NCI-H774 (cell line): ENCODE results near the gene PRRC2B.

ENCODE experiments used
- DNase-seq: peaks from one replicate; lab custom pipeline; 2025; lab: John Stamatoyannopoulos, UW

The PRRC2B gene

GRCh38 chr9:131409458-131409992 is 15.6 kb downstream of the PRRC2B start:
- DNase-seq: no peak

- no peak for DNase-seq
Observed at GRCh38 chr9:131410044-131410491, 16.2 kb downstream of the PRRC2B start.

GRCh38 chr9:131411719-131412681 is 18.1 kb downstream of the PRRC2B start:
- no peak for DNase-seq

- DNase-seq: no peak
Observed at GRCh38 chr9:131416509-131416908, 22.6 kb downstream of the PRRC2B start.

GRCh38 chr9:131417264-131418142 is 23.6 kb downstream of the PRRC2B start:
- DNase-seq: no peak

- peak; percentile 74 for DNase-seq
Observed at GRCh38 chr9:131418143-131419025, 24.5 kb downstream of the PRRC2B start.

- no peak for DNase-seq
Observed at GRCh38 chr9:131419026-131419614, 25.2 kb downstream of the PRRC2B start.

GRCh38 chr9:131419716-131420115 is 25.8 kb downstream of the PRRC2B start:
- DNase-seq: no peak

- DNase-seq: no peak
Observed at GRCh38 chr9:131420980-131421624, 27.2 kb downstream of the PRRC2B start.

- no peak for DNase-seq
Observed at GRCh38 chr9:131421691-131422090, 27.8 kb downstream of the PRRC2B start.

- DNase-seq: no peak
Observed at GRCh38 chr9:131422241-131422792, 28.4 kb downstream of the PRRC2B start.

- DNase-seq: peak; percentile 30
Observed at GRCh38 chr9:131423171-131423581, 29.3 kb downstream of the PRRC2B start.

GRCh38 chr9:131426545-131426944 is 32.7 kb downstream of the PRRC2B start:
- DNase-seq: no peak

- DNase-seq: no peak
Observed at GRCh38 chr9:131429121-131430012, 35.5 kb downstream of the PRRC2B start.

- no peak for DNase-seq
Observed at GRCh38 chr9:131432050-131432449, 38.2 kb downstream of the PRRC2B start.

- DNase-seq: no peak
Observed at GRCh38 chr9:131432597-131433301, 38.9 kb downstream of the PRRC2B start.

GRCh38 chr9:131433302-131433854 is 39.5 kb downstream of the PRRC2B start:
- no peak for DNase-seq

GRCh38 chr9:131434673-131435072 is 40.8 kb downstream of the PRRC2B start:
- DNase-seq: no peak
